Measurements from ENCODE around the gene EFCAB12. TPM values are rescaled to one million over a fixed set of nuclear protein-coding genes. Genes with fewer than 3 reads are reported as not detected.

The EFCAB12 gene
- total and polyA plus RNA-seq, 7 donors = 0.04 to 0.30 TPM; not detected in 5

GRCh38 chr3:129429080-129429451 is 630 bp upstream of the EFCAB12 start:
- no peaks in the 10 kb centered on the region for H3K9me3 ChIP-seq
- H3K27me3 ChIP-seq (ENCODE audit: insufficient read depth in 3 of 3, low read length in 2 of 3) = no peaks in the 10 kb centered on the region
- peaks cover 6 to 44% of the 10 kb centered on the region in 2 donors for H3K36me3 ChIP-seq (ENCODE audit: insufficient read depth in 1 of 2, low read depth in 1 of 2)
- intact Hi-C loops (cut with DNase I) = no loop called here
- H3K4me1 ChIP-seq = peaks cover 6% of the 10 kb centered on the region
- WGBS, 3 donors = 59 to 75% (median 63%) methylated on average over 3 of the region's 3 CpGs
- no peak for ATAC-seq
- peak overlapping the region; percentile 11 for H3K27ac ChIP-seq
- DNase-seq = no peak
- H3K4me3 ChIP-seq = peak overlapping the region; percentile 73
- no peak for TF ChIP-seq CTCF (IDR thresholded peaks at IDR 0.05)

GRCh38 chr3:129428007-129428375 is 445 bp downstream of the EFCAB12 start:
- no peak for TF ChIP-seq CTCF (IDR thresholded peaks at IDR 0.05)
- DNase-seq = no peak
- Histone ChIP-seq H3K27me3 (ENCODE audit: insufficient read depth in 3 of 3, low read length in 2 of 3) (no peaks in the 10 kb centered on the region), H3K4me3 (peak overlapping the region; percentile 73), H3K36me3 (ENCODE audit: insufficient read depth in 1 of 2, low read depth in 1 of 2) (peaks cover 0 to 34% of the 10 kb centered on the region in 2 donors), H3K27ac (no peak overlapping the region), H3K9me3 (no peaks in the 10 kb centered on the region), H3K4me1 (peaks cover 6% of the 10 kb centered on the region)
- peak in 2 of 4 donors; percentile 5 to 6 for ATAC-seq
- WGBS, 3 donors = 8 to 14% (median 10%) methylated on average over 8 of the region's 8 CpGs
- intact Hi-C loops (cut with DNase I) = no loop called here

- TF ChIP-seq CTCF (IDR thresholded peaks at IDR 0.05) = no peak
- Histone ChIP-seq H3K27ac (no peak overlapping the region), H3K4me1 (peaks cover 6% of the 10 kb centered on the region), H3K36me3 (ENCODE audit: insufficient read depth in 1 of 2, low read depth in 1 of 2) (peaks cover 0 to 10% of the 10 kb centered on the region in 2 donors), H3K4me3 (no peak overlapping the region), H3K27me3 (ENCODE audit: insufficient read depth in 3 of 3, low read length in 2 of 3) (no peaks in the 10 kb centered on the region), H3K9me3 (no peaks in the 10 kb centered on the region)
- ATAC-seq (no peak), DNase-seq (no peak)
- intact Hi-C loops (cut with DNase I) = no loop called here
- 74 to 81% (median 78%) methylated on average over 2 of the region's 2 CpGs for WGBS, 3 donors
Measured at GRCh38 chr3:129425619-129426018, 2.8 kb downstream of the EFCAB12 start.

- no peaks in the 10 kb centered on the region for H3K27me3 ChIP-seq (ENCODE audit: insufficient read depth in 3 of 3, low read length in 2 of 3)
- WGBS, 3 donors = 71 to 76% (median 75%) methylated on average over 3 of the region's 3 CpGs
- H3K4me1 ChIP-seq = peaks cover 6% of the 10 kb centered on the region
- intact Hi-C loops (cut with DNase I) = no loop called here
- DNase-seq (no peak), ATAC-seq (no peak)
- no peaks in the 10 kb centered on the region for H3K9me3 ChIP-seq
- no peak for TF ChIP-seq CTCF (IDR thresholded peaks at IDR 0.05)
- peaks cover 0 to 6% of the 10 kb centered on the region in 2 donors for H3K36me3 ChIP-seq (ENCODE audit: insufficient read depth in 1 of 2, low read depth in 1 of 2)
- no peak overlapping the region for H3K27ac ChIP-seq
- H3K4me3 ChIP-seq = no peak overlapping the region
Measured at GRCh38 chr3:129425213-129425612, 3.2 kb downstream of the EFCAB12 start.

- WGBS, 3 donors = 76 to 80% (median 78%) methylated on average over 4 of the region's 4 CpGs
- no peak for TF ChIP-seq CTCF (IDR thresholded peaks at IDR 0.05)
- Histone ChIP-seq H3K27ac (no peak overlapping the region), H3K27me3 (ENCODE audit: insufficient read depth in 3 of 3, low read length in 2 of 3) (no peaks in the 10 kb centered on the region), H3K4me3 (no peak overlapping the region), H3K9me3 (no peaks in the 10 kb centered on the region), H3K36me3 (ENCODE audit: insufficient read depth in 1 of 2, low read depth in 1 of 2) (no peaks in the 10 kb centered on the region), H3K4me1 (peaks cover 6% of the 10 kb centered on the region)
- ATAC-seq (no peak), DNase-seq (no peak)
- intact Hi-C loops (cut with DNase I) = no loop called here
Measured at GRCh38 chr3:129424185-129424841, 4.1 kb downstream of the EFCAB12 start.
